Body of pancreas (tissue), 4 donors: Measurements from ENCODE around the gene KIF9. TPM values are rescaled to one million over a fixed set of nuclear protein-coding genes. Genes with fewer than 3 reads are reported as not detected.
"Not testable (repeated sequence)": the region's sequence is repeated elsewhere in the genome, so short reads cannot be mapped to it uniquely, and the experiment has no call there.

Experiments used
- ATAC-seq: fragments of 150-250 bp; one replicate; pipeline ENCODE4 v1.9.1; 2016
- DNase-seq, 4 donors: peaks; one replicate each; pipeline ENCODE4 v3.0.0-alpha.2; 2019
- H3K27ac ChIP-seq, 4 donors: fragments of 200-600 bp; sonication (generic); 1 replicate in 3 of 4; 2 replicates in 1 of 4; pipeline versions ENCODE4 v1.5.1 to v1.6.1; 2016 to 2019; ENCODE audit warnings: mild to moderate bottlenecking in 1 of 4, mixed read lengths in 1 of 4, moderate library complexity in 1 of 4
- H3K27me3 ChIP-seq, 2 donors: fragments of 200-600 bp; sonication (generic); one replicate each; pipeline ENCODE4 v1.6.0; 2016; ENCODE audit warnings: mild to moderate bottlenecking in 1 of 2
- H3K36me3 ChIP-seq, 2 donors: fragments of 200-600 bp; sonication (generic); replicated peaks in 1 of 2; 2 replicates each; pipeline ENCODE4 v1.5.1; 2016; ENCODE audit warnings: low read depth in 2 of 2; ENCODE audit not compliant: insufficient read depth in 1 of 2
- H3K4me1 ChIP-seq: fragments of 200-600 bp; sonication (generic); one replicate; pipeline ENCODE4 v1.6.0; 2016
- H3K4me3 ChIP-seq, 2 donors: fragments of 200-600 bp; sonication (generic); 1 replicate in 1 of 2; 2 replicates in 1 of 2; pipeline ENCODE4 v1.5.1; 2016 to 2019
- H3K9me3 ChIP-seq, 3 donors: fragments of 200-600 bp; sonication (generic); 1 replicate in 2 of 3; 2 replicates in 1 of 3; pipeline ENCODE4 v1.5.1; 2016
- POLR2A ChIP-seq, 3 donors: fragments of 450-650 bp; IDR thresholded peaks; one replicate each; pipeline ENCODE4 v1.6.1; 2016; ENCODE audit warnings: antibody characterized with exemption in 3 of 3, mild to moderate bottlenecking in 2 of 3
- WGBS, 2 donors: methylation state at CpG; one replicate each; pipeline ENCODE4 v1.1.5; 2017; 5-methylcytosine and 5-hydroxymethylcytosine counted together
- intact Hi-C: fragments of 100-400 bp; cut with DNase I; formaldehyde crosslinking; loops from one replicate; pipeline ENCODE4 v1.15.1; 2023
- total RNA-seq, 2 donors: library from RNA; depleted of rRNA; stranded (reverse); fragments of >200 nt; gene quantifications; one replicate each; pipeline ENCODE4 v1.1.0, GENCODE V29; 2016
- TF ChIP-seq, protein P1 (sequence below), 7 experiments: fragments of 450-650 bp in 4 of 7; fragments of 200-600 bp in 3 of 7; sonication (generic) in 3 of 7; IDR thresholded peaks; one replicate each; pipeline ENCODE4 v1.5.1; 2016 to 2019; ENCODE audit warnings: antibody characterized with exemption in 7 of 7

Gene KIF9
- total RNA-seq, 2 donors from 2014 or later: 5.6 to 8.0 TPM

DNA sequence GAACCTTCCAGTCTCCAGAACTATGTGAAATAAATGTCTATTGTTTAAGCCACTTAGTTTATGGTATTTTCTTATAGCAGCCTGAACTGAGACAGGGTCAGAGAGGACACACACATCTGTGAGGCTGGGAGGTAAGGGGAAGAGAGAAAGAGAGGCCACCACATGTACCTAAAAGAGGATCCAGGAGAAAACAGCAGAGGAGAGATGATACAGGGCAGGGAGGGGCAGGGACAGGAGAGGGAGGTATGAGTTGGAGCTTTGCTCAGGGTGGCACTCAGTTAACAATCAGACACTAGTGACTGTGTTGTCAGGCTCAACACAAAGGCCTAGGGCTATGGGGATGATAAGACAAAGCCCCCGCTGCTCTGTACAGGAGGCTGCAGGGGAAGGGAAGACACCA is 17.6 kb downstream of the KIF9 start:
- DNase-seq (no peak), ATAC-seq (no peak)
- Histone ChIP-seq H3K27ac (no peak overlapping the region), H3K27me3 (no peaks in the 10 kb centered on the region), H3K9me3 (no peaks in the 10 kb centered on the region), H3K4me1 (no peaks in the 10 kb centered on the region), H3K4me3 (no peak overlapping the region), H3K36me3 (no peaks in the 10 kb centered on the region)
- 100% methylated on average over 1 of the region's 1 CpG for WGBS, 2 donors
- TF ChIP-seq, protein P1, sequence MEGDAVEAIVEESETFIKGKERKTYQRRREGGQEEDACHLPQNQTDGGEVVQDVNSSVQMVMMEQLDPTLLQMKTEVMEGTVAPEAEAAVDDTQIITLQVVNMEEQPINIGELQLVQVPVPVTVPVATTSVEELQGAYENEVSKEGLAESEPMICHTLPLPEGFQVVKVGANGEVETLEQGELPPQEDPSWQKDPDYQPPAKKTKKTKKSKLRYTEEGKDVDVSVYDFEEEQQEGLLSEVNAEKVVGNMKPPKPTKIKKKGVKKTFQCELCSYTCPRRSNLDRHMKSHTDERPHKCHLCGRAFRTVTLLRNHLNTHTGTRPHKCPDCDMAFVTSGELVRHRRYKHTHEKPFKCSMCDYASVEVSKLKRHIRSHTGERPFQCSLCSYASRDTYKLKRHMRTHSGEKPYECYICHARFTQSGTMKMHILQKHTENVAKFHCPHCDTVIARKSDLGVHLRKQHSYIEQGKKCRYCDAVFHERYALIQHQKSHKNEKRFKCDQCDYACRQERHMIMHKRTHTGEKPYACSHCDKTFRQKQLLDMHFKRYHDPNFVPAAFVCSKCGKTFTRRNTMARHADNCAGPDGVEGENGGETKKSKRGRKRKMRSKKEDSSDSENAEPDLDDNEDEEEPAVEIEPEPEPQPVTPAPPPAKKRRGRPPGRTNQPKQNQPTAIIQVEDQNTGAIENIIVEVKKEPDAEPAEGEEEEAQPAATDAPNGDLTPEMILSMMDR (IDR thresholded peaks at IDR 0.05): no peak
- TF ChIP-seq POLR2A (IDR thresholded peaks at IDR 0.05): no peak
- intact Hi-C loops: no loop called here

DNA sequence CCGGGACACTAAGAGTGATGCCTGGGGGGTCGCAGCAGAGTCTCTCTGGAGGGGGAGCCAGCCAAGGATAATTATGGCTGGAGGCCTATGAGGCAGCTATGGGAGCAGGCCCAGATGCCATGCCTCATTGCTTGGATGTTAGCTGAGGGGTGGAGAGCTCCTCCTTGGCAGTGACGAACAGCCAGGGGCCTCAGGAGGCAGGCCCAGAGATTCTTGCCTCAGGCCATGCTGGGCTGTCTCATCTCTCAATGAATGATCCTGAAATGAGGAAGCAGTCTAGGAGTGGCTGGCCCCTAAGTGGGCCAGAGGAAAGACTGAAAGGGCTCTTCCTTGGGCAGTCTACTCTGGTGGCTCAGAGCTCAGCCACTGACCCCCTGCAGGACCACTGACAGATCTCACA is 21.3 kb downstream of the KIF9 start:
- Histone ChIP-seq H3K36me3 (no peaks in the 10 kb centered on the region), H3K9me3 (no peaks in the 10 kb centered on the region), H3K4me1 (no peaks in the 10 kb centered on the region), H3K27ac (no peak overlapping the region), H3K27me3 (no peaks in the 10 kb centered on the region), H3K4me3 (no peak overlapping the region)
- TF ChIP-seq, protein P1 (IDR thresholded peaks at IDR 0.05): no peak
- TF ChIP-seq POLR2A (IDR thresholded peaks at IDR 0.05): no peak
- no peak for ATAC-seq
- WGBS, 2 donors: 82 to 87% methylated on average over 3 of the region's 3 CpGs
- intact Hi-C loops: no loop called here
- DNase-seq: no peak

DNA sequence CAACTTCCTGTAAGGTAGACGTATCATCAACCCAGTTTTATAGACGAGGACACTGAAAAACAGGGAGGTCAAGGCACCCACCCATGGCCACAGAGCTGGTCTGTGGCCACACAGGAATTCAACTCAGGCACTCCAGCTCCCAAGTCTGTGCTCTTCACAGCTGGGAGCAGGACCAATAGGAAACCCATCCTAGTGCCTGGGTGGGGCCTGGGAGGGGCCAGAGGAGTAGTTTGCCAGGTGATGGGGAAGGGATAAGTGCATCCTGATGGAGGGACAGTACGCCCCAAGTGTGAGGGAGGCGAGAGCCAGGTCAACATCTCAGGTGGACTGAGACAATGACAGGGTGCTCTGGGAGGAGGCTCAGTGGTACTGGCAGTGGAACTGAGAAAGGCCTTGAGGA is 22.0 kb downstream of the KIF9 start:
- Histone ChIP-seq H3K27me3 (no peaks in the 10 kb centered on the region), H3K27ac (no peak overlapping the region), H3K4me1 (no peaks in the 10 kb centered on the region), H3K4me3 (no peak overlapping the region), H3K9me3 (no peaks in the 10 kb centered on the region), H3K36me3 (no peaks in the 10 kb centered on the region)
- intact Hi-C loops: no loop called here
- DNase-seq: no peak
- no peak for ATAC-seq
- 78 to 80% methylated on average over 4 of the region's 4 CpGs for WGBS, 2 donors
- TF ChIP-seq, protein P1 (IDR thresholded peaks at IDR 0.05): no peak
- TF ChIP-seq POLR2A (IDR thresholded peaks at IDR 0.05): no peak

DNA sequence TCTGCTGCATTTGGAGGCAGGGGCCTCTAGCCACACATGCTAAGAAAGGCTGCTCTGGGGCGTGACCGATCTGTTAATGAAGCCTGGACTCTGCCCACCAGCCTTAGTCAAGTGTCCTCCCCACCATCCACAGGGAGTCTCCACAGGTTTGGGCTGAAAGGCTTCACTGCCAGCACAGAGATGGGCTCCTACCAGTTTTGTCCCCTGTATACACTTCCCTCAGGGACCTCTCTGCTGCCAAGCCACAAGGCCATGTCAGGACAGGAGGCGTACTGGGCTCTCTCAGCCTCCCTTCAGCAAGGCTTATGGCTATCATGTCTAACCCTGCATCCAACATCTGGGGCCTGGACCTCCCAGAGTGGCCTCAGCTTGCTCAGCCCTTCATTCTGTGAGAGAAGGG is 23.5 kb downstream of the KIF9 start:
- intact Hi-C loops: no loop called here
- Histone ChIP-seq H3K27me3 (no peaks in the 10 kb centered on the region), H3K4me1 (no peaks in the 10 kb centered on the region), H3K27ac (no peak overlapping the region), H3K9me3 (no peaks in the 10 kb centered on the region), H3K36me3 (no peaks in the 10 kb centered on the region), H3K4me3 (no peak overlapping the region)
- WGBS, 2 donors: 81% methylated on average over 3 of the region's 3 CpGs; no CpG with 5 or more reads in 1 of the 2 donors
- ATAC-seq: no peak
- no peak for DNase-seq
- TF ChIP-seq, protein P1 (IDR thresholded peaks at IDR 0.05): no peak
- no peak for TF ChIP-seq POLR2A (IDR thresholded peaks at IDR 0.05)

DNA sequence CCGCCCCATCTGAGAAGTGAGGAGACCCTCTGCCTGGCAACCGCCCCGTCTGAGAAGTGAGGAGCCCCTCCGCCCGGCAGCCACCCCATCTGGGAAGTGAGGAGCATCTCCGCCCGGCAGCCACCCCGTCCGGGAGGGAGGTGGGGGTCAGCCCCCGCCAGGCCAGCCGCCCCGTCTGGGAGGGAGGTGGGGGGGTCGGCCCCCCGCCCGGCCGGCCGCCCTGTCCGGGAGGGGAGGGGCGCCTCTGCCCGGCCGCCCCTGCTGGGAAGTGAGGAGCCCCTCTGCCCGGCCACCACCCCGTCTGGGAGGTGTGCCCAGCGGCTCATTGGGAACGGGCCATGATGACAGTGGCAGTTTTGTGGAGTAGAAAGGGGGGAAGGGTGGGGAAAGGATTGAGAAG is 26.3 kb downstream of the KIF9 start:
- H3K4me1 ChIP-seq, H3K27ac ChIP-seq, DNase-seq, ATAC-seq, H3K36me3 ChIP-seq, H3K9me3 ChIP-seq, H3K4me3 ChIP-seq, intact Hi-C loops, H3K27me3 ChIP-seq: not testable (repeated sequence)
- WGBS, 2 donors: 80 to 92% methylated on average over 1 to 9 of the region's 25 CpGs
